Measurements from ENCODE around the gene DEPP1. TPM values are rescaled to one million over a fixed set of nuclear protein-coding genes. Genes with fewer than 3 reads are reported as not detected.

Gene DEPP1
- total and polyA plus RNA-seq, 2 of the 13 experiments (the other 11 are each of a cell fraction or from before 2014, with no cell fraction given): 14.8 to 270 TPM

DNA sequence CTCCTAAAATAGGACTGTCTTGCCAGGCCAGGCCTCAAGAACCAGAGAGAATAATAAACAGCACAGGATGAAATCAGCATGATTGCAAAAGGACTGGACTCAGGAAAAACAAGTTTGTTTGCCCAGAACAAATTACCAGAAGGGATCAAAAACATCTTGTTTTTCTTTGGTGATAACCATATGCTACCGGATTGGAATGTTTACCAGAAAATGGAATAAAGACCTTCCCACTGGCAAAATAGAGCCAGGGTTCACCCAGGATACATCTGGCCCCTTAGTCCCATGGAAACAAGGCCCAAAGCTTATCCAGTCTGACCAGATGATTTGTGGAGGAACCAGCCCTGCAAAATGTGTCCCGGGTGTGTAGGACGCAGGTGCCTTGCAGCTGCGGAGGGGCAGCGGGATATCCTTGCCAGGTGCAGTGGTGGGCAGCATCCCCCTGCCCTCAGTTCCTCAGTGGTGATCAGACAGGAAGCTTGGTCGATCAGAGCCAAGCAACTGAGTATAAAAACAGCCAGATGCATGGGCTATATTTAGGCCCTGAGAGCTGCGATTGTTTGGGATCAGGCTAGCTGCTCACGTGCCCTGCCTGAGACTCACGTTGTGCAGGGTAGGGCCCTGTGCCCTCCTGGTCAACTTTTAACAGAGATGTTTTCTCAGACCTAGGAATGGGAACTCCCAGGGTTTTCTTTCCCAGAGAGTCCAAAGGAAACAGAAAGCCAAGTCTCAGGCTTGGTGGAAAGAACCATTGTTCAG lies 17.5 kb upstream of the DEPP1 start (continued):
- no peak for TF ChIP-seq ZBTB40 (IDR thresholded peaks at IDR 0.05)
- TF ChIP-seq ZBTB40 (CRISPR knock-in tag; IDR thresholded peaks at IDR 0.05): peak; percentile 57; the same call in 1 of the 2 replicates
- TF ChIP-seq DRAP1 (CRISPR knock-in tag; IDR thresholded peaks at IDR 0.05): peak; percentile 63; the same call in 1 of the 2 replicates
- TF ChIP-seq POLR2AphosphoS2 (IDR thresholded peaks at IDR 0.05; ENCODE audit: low read depth, low read length): no peak
- TF ChIP-seq ZNF496 (CRISPR knock-in tag; IDR thresholded peaks at IDR 0.05; ENCODE audit: insufficient replicate concordance): no peak
- no peak for TF ChIP-seq ZNF570 (CRISPR knock-in tag; IDR thresholded peaks at IDR 0.05; ENCODE audit: borderline replicate concordance)
- TF ChIP-seq ZNF609 (CRISPR knock-in tag; IDR thresholded peaks at IDR 0.05; ENCODE audit: borderline replicate concordance): peak; percentile 93
- TF ChIP-seq ETV5 (CRISPR knock-in tag; IDR thresholded peaks at IDR 0.05; ENCODE audit: borderline replicate concordance): peak; percentile 89
- peak; percentile 22 for TF ChIP-seq PHF5A (CRISPR knock-in tag; IDR thresholded peaks at IDR 0.05; ENCODE audit: low read depth, unreplicated experiment)
- no peak; the same call in 1 of the 2 replicates for TF ChIP-seq SALL2 (CRISPR knock-in tag; IDR thresholded peaks at IDR 0.05)
- no peak for TF ChIP-seq ZNF530 (CRISPR knock-in tag; IDR thresholded peaks at IDR 0.05; ENCODE audit: low read depth)
- TF ChIP-seq IKZF4 (CRISPR knock-in tag; IDR thresholded peaks at IDR 0.05; ENCODE audit: borderline replicate concordance, low read depth, not compliant biosample characterization): no peak
